ENCODE results near the gene SCRT2. TPM values are rescaled to one million over a fixed set of nuclear protein-coding genes. Genes with fewer than 3 reads are reported as not detected.

The SCRT2 gene
- total RNA-seq, 1 donor from 2014 or later = not detected

DNA sequence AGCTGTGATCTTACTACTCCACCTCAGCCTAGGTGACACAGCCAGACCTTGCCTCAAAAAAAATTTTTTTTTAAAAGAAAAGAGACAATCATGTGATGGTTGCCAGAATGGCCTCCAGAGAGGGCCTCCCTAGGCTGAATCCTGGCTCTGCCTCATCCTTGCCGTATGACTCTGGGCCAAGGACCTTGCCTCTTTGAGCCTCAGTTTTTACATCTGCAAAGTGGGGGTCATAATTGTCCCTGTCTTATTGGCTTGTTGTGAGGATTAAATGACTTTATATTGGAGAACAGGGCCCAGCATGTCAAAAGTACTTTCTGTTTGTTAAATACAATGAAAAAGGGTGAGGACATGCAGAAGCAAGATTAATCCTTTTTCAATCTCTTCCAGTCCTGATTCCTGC, 37.0 kb downstream of the SCRT2 start:
- Mint-ChIP-seq H3K9me3 (no peaks in the 10 kb centered on the region), H3K4me1 (peaks cover 4% of the 10 kb centered on the region), H3K36me3 (ENCODE audit: low read depth) (no peaks in the 10 kb centered on the region), H3K4me3 (no peak overlapping the region), H3K27ac (no peak overlapping the region), H3K27me3 (peaks cover 27% of the 10 kb centered on the region)
- DNase-seq (no peak), ATAC-seq (ENCODE audit: low read depth) (no peak)
- intact Hi-C loops (cut with micrococcal nuclease) = no loop called here
- ChIA-PET POLR2A (no interaction called here), CTCF (no interaction called here)
- TF ChIP-seq, protein P1, sequence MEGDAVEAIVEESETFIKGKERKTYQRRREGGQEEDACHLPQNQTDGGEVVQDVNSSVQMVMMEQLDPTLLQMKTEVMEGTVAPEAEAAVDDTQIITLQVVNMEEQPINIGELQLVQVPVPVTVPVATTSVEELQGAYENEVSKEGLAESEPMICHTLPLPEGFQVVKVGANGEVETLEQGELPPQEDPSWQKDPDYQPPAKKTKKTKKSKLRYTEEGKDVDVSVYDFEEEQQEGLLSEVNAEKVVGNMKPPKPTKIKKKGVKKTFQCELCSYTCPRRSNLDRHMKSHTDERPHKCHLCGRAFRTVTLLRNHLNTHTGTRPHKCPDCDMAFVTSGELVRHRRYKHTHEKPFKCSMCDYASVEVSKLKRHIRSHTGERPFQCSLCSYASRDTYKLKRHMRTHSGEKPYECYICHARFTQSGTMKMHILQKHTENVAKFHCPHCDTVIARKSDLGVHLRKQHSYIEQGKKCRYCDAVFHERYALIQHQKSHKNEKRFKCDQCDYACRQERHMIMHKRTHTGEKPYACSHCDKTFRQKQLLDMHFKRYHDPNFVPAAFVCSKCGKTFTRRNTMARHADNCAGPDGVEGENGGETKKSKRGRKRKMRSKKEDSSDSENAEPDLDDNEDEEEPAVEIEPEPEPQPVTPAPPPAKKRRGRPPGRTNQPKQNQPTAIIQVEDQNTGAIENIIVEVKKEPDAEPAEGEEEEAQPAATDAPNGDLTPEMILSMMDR (IDR thresholded peaks at IDR 0.05) = no peak

DNA sequence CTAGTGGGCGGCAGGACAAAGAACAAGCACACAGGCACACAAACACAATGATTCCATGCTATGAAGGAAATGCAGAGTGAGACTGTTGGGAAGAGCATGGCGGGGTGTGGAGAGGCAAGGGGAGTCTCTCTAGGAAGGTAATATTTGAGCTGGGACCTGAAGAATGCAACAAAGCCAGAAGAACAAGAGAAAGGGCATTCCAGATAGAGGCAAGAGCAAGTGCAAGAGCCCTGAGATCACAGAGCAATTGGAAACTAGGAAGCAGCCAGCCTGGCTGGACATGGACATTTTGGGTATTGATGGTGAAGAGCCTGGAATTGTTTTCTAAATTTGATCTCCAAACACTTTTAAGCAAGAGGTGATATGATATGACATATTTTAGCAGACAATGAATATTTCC, 38.0 kb downstream of the SCRT2 start:
- Mint-ChIP-seq H3K27me3 (peaks cover 17% of the 10 kb centered on the region), H3K4me3 (no peak overlapping the region), H3K27ac (no peak overlapping the region), H3K9me3 (no peaks in the 10 kb centered on the region), H3K36me3 (ENCODE audit: low read depth) (no peaks in the 10 kb centered on the region), H3K4me1 (peaks cover 1% of the 10 kb centered on the region)
- ATAC-seq (ENCODE audit: low read depth) (no peak), DNase-seq (no peak)
- ChIA-PET POLR2A (no interaction called here), CTCF (no interaction called here)
- TF ChIP-seq, protein P1 (IDR thresholded peaks at IDR 0.05) = no peak
- intact Hi-C loops (cut with micrococcal nuclease) = no loop called here

DNA sequence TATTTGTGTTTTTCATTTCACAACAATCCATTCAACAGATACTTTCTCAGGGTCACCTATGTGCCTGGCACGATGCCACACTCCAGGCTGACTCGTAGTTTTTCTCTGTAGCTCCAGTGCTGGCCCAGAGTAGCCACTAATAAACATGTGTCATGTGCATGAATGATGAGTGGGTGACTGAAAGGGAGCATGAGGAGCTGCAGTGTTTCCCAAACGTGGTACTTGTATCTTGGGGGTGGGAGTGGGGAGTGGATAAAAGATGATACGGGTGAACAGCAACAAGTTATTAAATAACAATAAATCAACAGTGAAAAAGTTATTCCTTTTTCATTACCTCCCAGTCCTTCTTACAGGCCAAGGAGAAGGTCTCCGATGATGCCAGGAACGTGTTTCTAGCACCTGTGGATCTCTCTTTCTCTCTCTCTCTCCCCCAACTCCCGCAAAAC, 39.7 kb downstream of the SCRT2 start:
- POLR2A ChIA-PET = no interaction called here
- intact Hi-C loops (cut with micrococcal nuclease) = no loop called here
- no peaks in the 10 kb centered on the region for H3K9me3 Mint-ChIP-seq
- DNase-seq (no peak), ATAC-seq (ENCODE audit: low read depth) (no peak)
- peaks cover 14% of the 10 kb centered on the region for H3K27me3 Mint-ChIP-seq
- H3K4me1 Mint-ChIP-seq = no peaks in the 10 kb centered on the region
- CTCF ChIA-PET = no interaction called here
- TF ChIP-seq, protein P1 (IDR thresholded peaks at IDR 0.05) = no peak
- no peak overlapping the region for H3K4me3 Mint-ChIP-seq
- H3K36me3 Mint-ChIP-seq (ENCODE audit: low read depth) = no peaks in the 10 kb centered on the region
- H3K27ac Mint-ChIP-seq = no peak overlapping the region

DNA sequence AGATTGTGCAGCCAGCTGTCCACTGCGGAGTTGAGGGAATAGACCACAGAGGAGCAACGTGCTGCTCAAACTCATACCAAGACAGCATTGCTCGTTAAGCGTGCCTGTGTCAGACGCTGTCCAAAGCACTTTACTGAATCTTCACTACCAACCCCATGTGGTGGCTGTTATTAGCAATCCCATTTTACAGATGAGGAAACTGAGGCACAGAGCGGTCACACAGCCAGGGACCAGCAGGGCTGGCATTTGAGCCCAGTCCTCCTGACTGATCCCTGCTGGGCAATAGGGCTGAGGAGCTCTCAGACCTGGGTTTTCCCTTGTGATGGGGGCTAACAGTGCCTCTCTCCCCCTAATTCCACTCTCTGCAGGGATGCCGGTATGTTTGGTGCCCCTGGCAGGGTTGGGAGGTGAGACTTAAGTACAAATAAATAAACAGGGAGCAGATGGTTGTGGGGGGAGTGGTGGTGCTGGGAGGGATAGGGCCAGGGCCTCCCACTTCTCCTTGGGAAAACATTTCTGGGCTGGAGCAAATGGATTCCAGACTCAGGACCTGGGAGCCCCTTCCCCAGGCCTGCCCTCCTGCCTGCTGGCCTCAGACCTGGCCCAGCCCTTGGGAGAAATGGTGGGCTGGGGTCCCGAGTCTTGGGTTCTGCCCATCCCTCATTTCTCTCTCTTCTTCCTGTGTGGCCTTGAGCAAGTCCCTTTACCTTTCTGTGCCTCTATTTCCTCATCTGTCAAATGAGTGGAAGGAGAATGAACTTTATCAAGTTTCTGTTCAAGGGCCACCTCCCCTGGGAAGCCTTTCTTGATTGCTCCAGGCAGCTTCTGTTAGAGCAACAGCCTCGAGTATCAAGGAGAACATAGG, 40.3 kb downstream of the SCRT2 start:
- ATAC-seq (ENCODE audit: low read depth) = no peak

More for the DNA sequence above, 40.3 kb downstream of the SCRT2 start:
- Mint-ChIP-seq H3K27ac (no peak overlapping the region), H3K36me3 (ENCODE audit: low read depth) (no peaks in the 10 kb centered on the region), H3K27me3 (peaks cover 17% of the 10 kb centered on the region), H3K4me1 (no peaks in the 10 kb centered on the region), H3K4me3 (no peak overlapping the region), H3K9me3 (no peaks in the 10 kb centered on the region)
- ChIA-PET CTCF (no interaction called here), POLR2A (no interaction called here)
- TF ChIP-seq, protein P1 (IDR thresholded peaks at IDR 0.05) = no peak
- DNase-seq = no peak
- intact Hi-C loops (cut with micrococcal nuclease) = no loop called here

Measured in activated B cell treated with CpG ODN at 0.5 μM for 24 hours (primary cell).